IPS-11a (cell line): ENCODE data around the gene PKD1L1.
"Not testable (repeated sequence)": the region's sequence is repeated elsewhere in the genome, so short reads cannot be mapped to it uniquely, and the experiment has no call there.

ENCODE experiments used
- H3K4me3 ChIP-seq: one replicate; pipeline ENCODE4 v1.5.1; 2013; ENCODE audit warnings: low read depth, low read length, control low read depth

The PKD1L1 gene

GRCh38 chr7:47938574-47939165 lies 9.6 kb downstream of the PKD1L1 start:
- no peak overlapping the region for H3K4me3 ChIP-seq

- no peak overlapping the region for H3K4me3 ChIP-seq
These were observed 10.3 kb downstream of the PKD1L1 start for GRCh38 chr7:47937711-47938573.

GRCh38 chr7:47937065-47937687 lies 11.1 kb downstream of the PKD1L1 start:
- no peak overlapping the region for H3K4me3 ChIP-seq

- no peak overlapping the region for H3K4me3 ChIP-seq
These were observed 11.9 kb downstream of the PKD1L1 start for GRCh38 chr7:47936323-47936722.

GRCh38 chr7:47935336-47935735 lies 12.9 kb downstream of the PKD1L1 start:
- H3K4me3 ChIP-seq: no peak overlapping the region

GRCh38 chr7:47934831-47935230 lies 13.4 kb downstream of the PKD1L1 start:
- H3K4me3 ChIP-seq: no peak overlapping the region

- no peak overlapping the region for H3K4me3 ChIP-seq
These were observed 15.1 kb downstream of the PKD1L1 start for GRCh38 chr7:47933215-47933614.

GRCh38 chr7:47932466-47933037 lies 15.7 kb downstream of the PKD1L1 start:
- H3K4me3 ChIP-seq: no peak overlapping the region

GRCh38 chr7:47932016-47932415 lies 16.2 kb downstream of the PKD1L1 start:
- H3K4me3 ChIP-seq: no peak overlapping the region

- H3K4me3 ChIP-seq: no peak overlapping the region
These were observed 17.0 kb downstream of the PKD1L1 start for GRCh38 chr7:47931005-47932004.

- no peak overlapping the region for H3K4me3 ChIP-seq
These were observed 24.0 kb downstream of the PKD1L1 start for GRCh38 chr7:47924266-47924665.

- not testable (repeated sequence) for H3K4me3 ChIP-seq
These were observed 25.0 kb downstream of the PKD1L1 start for GRCh38 chr7:47923081-47923875.

- not testable (repeated sequence) for H3K4me3 ChIP-seq
These were observed 31.8 kb downstream of the PKD1L1 start for GRCh38 chr7:47916514-47916913.

GRCh38 chr7:47915616-47915976 lies 32.7 kb downstream of the PKD1L1 start:
- no peak overlapping the region for H3K4me3 ChIP-seq

- H3K4me3 ChIP-seq: no peak overlapping the region
These were observed 33.3 kb downstream of the PKD1L1 start for GRCh38 chr7:47914717-47915615.

- no peak overlapping the region for H3K4me3 ChIP-seq
These were observed 35.9 kb downstream of the PKD1L1 start for GRCh38 chr7:47912332-47912731.

GRCh38 chr7:47908720-47909119 lies 39.5 kb downstream of the PKD1L1 start:
- no peak overlapping the region for H3K4me3 ChIP-seq

- no peak overlapping the region for H3K4me3 ChIP-seq
These were observed 40.2 kb downstream of the PKD1L1 start for GRCh38 chr7:47907981-47908616.
